ENCODE data around the gene HMOX2.
A peak's percentile ranks its signal among the peaks of the same experiment; 100 is the strongest.

Gene HMOX2

DNA sequence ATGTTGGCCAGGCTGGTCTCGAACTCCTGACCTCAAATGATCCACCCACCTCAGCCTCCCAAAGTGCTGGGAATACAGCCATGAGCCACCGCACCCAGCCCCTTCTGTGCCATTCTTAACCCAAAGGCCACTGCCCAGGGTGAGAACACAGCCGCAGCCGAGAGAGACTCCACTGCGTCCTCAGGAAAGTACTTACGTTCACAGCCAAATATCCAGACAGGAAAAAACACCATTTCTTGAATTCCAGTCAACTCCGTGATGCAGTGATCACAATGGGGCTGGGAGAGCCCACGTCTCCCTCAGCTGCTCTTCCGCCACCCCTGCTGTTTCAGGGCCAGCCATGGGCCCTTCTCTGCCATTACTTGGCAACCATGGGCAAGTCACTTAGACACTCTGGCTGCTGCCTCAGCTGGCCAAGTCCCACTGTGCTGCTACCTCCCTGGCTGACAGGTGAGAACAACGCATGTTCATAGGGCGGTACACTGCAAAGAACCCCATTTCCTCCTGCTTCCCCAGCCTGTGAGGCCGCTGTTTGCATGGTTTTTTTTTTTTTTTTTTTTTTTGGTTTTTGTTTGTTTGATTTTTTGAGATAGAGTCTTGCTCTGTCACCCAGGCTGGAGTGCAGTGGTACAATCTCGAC, 58.1 kb downstream of the HMOX2 start:
- ATAC-seq (ENCODE audit: low read depth) (no peak), DNase-seq (ENCODE audit: low spot score) (no peak)
- H3K27ac ChIP-seq (ENCODE audit: poor library complexity, severe bottlenecking) = no peak overlapping the region
- peaks cover 2% of the 10 kb centered on the region for H3K9me3 ChIP-seq (ENCODE audit: severe bottlenecking)
- TF ChIP-seq, protein P1, sequence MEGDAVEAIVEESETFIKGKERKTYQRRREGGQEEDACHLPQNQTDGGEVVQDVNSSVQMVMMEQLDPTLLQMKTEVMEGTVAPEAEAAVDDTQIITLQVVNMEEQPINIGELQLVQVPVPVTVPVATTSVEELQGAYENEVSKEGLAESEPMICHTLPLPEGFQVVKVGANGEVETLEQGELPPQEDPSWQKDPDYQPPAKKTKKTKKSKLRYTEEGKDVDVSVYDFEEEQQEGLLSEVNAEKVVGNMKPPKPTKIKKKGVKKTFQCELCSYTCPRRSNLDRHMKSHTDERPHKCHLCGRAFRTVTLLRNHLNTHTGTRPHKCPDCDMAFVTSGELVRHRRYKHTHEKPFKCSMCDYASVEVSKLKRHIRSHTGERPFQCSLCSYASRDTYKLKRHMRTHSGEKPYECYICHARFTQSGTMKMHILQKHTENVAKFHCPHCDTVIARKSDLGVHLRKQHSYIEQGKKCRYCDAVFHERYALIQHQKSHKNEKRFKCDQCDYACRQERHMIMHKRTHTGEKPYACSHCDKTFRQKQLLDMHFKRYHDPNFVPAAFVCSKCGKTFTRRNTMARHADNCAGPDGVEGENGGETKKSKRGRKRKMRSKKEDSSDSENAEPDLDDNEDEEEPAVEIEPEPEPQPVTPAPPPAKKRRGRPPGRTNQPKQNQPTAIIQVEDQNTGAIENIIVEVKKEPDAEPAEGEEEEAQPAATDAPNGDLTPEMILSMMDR (IDR thresholded peaks at IDR 0.05; ENCODE audit: poor library complexity, severe bottlenecking) = no peak
- no peaks in the 10 kb centered on the region for H3K27me3 ChIP-seq (ENCODE audit: insufficient read depth, poor library complexity, severe bottlenecking)
- H3K4me1 ChIP-seq (ENCODE audit: insufficient read depth, poor library complexity, severe bottlenecking) = peaks cover 7% of the 10 kb centered on the region
- H3K36me3 ChIP-seq (ENCODE audit: low read depth) = no peaks in the 10 kb centered on the region
- H3K4me3 ChIP-seq (ENCODE audit: severe bottlenecking) = no peak overlapping the region

GRCh38 chr16:4535627-4536108, 59.5 kb downstream of the HMOX2 start:
- H3K4me3 ChIP-seq (ENCODE audit: severe bottlenecking) = no peak overlapping the region
- peaks cover 7% of the 10 kb centered on the region for H3K4me1 ChIP-seq (ENCODE audit: insufficient read depth, poor library complexity, severe bottlenecking)
- no peaks in the 10 kb centered on the region for H3K27me3 ChIP-seq (ENCODE audit: insufficient read depth, poor library complexity, severe bottlenecking)
- TF ChIP-seq, protein P1 (IDR thresholded peaks at IDR 0.05; ENCODE audit: poor library complexity, severe bottlenecking) = no peak
- no peaks in the 10 kb centered on the region for H3K36me3 ChIP-seq (ENCODE audit: low read depth)
- ATAC-seq (ENCODE audit: low read depth) = no peak
- H3K27ac ChIP-seq (ENCODE audit: poor library complexity, severe bottlenecking) = no peak overlapping the region
- H3K9me3 ChIP-seq (ENCODE audit: severe bottlenecking) = peaks cover 10% of the 10 kb centered on the region
- DNase-seq (ENCODE audit: low spot score) = no peak

GRCh38 chr16:4536391-4537106, 60.4 kb downstream of the HMOX2 start:
- Histone ChIP-seq H3K27ac (ENCODE audit: poor library complexity, severe bottlenecking) (no peak overlapping the region), H3K36me3 (ENCODE audit: low read depth) (no peaks in the 10 kb centered on the region), H3K4me3 (ENCODE audit: severe bottlenecking) (peak overlapping the region; percentile 55), H3K4me1 (ENCODE audit: insufficient read depth, poor library complexity, severe bottlenecking) (peaks cover 7% of the 10 kb centered on the region), H3K27me3 (ENCODE audit: insufficient read depth, poor library complexity, severe bottlenecking) (no peaks in the 10 kb centered on the region), H3K9me3 (ENCODE audit: severe bottlenecking) (peaks cover 10% of the 10 kb centered on the region)
- DNase-seq (ENCODE audit: low spot score) (no peak), ATAC-seq (ENCODE audit: low read depth) (no peak)
- TF ChIP-seq, protein P1 (IDR thresholded peaks at IDR 0.05; ENCODE audit: poor library complexity, severe bottlenecking) = no peak

DNA sequence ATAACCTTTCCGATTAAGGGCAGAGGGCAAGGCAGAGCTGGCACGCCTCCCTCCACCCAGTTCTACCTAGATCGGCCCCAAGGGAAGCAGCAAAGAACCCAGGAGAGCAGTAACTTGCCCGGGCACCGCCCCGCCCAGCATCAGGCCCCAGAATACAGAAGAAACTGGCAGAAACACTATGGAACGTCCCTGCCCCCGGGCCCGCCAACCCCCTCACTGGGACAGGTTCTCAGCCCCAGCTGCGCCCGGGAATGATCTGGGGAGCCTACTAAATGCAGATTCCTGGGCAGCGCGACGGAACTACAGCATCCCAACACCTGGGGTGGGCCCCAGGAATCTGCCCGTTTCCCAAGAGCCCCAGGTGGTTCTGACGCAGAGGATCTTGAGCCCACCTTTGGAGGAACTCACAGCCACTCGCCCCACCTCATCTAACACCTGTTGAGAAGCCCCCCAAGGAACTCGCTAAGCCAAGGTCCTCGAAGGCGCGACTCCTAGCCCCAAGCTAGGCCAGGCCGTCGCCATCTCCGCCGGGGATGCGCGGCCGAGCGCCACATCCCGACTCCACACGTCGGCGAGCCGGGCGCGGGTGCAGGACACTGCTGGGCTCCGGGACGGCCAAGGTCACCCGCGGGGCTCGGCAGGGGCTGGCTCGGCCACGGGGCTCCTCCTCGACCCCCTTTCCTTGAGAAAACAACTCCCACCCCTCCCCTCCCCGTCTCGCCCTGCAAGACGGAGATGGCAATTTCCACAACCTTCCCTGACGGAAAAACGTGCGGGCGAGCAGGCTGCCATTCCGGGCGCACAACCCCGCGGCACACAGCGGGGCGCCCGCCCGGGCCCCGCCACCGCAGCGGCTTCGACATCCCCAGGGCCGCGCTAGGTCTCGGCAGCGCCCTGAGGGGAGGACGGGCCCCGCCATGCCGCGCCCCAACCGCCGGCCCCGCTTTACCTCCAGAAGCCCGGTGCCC, 61.5 kb downstream of the HMOX2 start:
- H3K36me3 ChIP-seq (ENCODE audit: low read depth) = no peaks in the 10 kb centered on the region
- DNase-seq (ENCODE audit: low spot score) = no peak
- peak; percentile 63 for ATAC-seq (ENCODE audit: low read depth)
- no peaks in the 10 kb centered on the region for H3K27me3 ChIP-seq (ENCODE audit: insufficient read depth, poor library complexity, severe bottlenecking)
- H3K9me3 ChIP-seq (ENCODE audit: severe bottlenecking) = peaks cover 10% of the 10 kb centered on the region
- peak overlapping the region; percentile 30 for H3K27ac ChIP-seq (ENCODE audit: poor library complexity, severe bottlenecking)
- peaks cover 7% of the 10 kb centered on the region for H3K4me1 ChIP-seq (ENCODE audit: insufficient read depth, poor library complexity, severe bottlenecking)
- TF ChIP-seq, protein P1 (IDR thresholded peaks at IDR 0.05; ENCODE audit: poor library complexity, severe bottlenecking) = no peak
- peak overlapping the region; percentile 55 for H3K4me3 ChIP-seq (ENCODE audit: severe bottlenecking)
